Psoas muscle (tissue), 8 donors: ENCODE results near the gene PSMB9. TPM values are rescaled to one million over a fixed set of nuclear protein-coding genes. Genes with fewer than 3 reads are reported as not detected.

ENCODE experiments used
- ATAC-seq, 4 donors: fragments of 200-7000 bp; cut with Tn5 transposase; one replicate each; pipeline ENCODE4 v1.9.1; 2020; ENCODE audit warnings: moderate library complexity in 3 of 4, mild to moderate bottlenecking in 2 of 4
- DNase-seq, 2 donors: peaks; one replicate each; pipeline ENCODE4 v3.0.0-alpha.2; 2020
- H3K27ac ChIP-seq: fragments of 200-600 bp; one replicate; pipeline ENCODE4 v1.8.0; 2022
- H3K27me3 ChIP-seq, 3 donors: fragments of 200-600 bp in 1 of 3; one replicate each; pipeline versions ENCODE4 v1.6.1 to v1.8.0; 2013 to 2022; ENCODE audit warnings: low read length in 2 of 3, mild to moderate bottlenecking in 2 of 3, moderate library complexity in 1 of 3; ENCODE audit not compliant: insufficient read depth in 3 of 3
- H3K36me3 ChIP-seq, 2 donors: fragments of 200-600 bp in 1 of 2; one replicate each; pipeline versions ENCODE4 v1.6.1 to v1.8.0; 2013 to 2022; ENCODE audit warnings: low read depth in 1 of 2, mild to moderate bottlenecking in 1 of 2, moderate library complexity in 1 of 2; ENCODE audit not compliant: insufficient read depth in 1 of 2
- H3K4me1 ChIP-seq: fragments of 200-600 bp; one replicate; pipeline ENCODE4 v1.8.0; 2022
- H3K4me3 ChIP-seq: fragments of 200-600 bp; one replicate; pipeline ENCODE4 v1.8.0; 2022; ENCODE audit warnings: mild to moderate bottlenecking
- H3K9me3 ChIP-seq: fragments of 200-600 bp; one replicate; pipeline ENCODE4 v1.8.0; 2022
- whole genome bisulfite sequencing, 3 donors: extraction: QIAGEN DNeasy Blood & Tissue Kit; methylation state at CpG; one replicate each; pipeline versions ENCODE4 v1.1.6 to v1.1.7; 2013; 5-methylcytosine and 5-hydroxymethylcytosine counted together
- intact Hi-C, 2 donors: fragments of 100-400 bp; cut with DNase I; formaldehyde crosslinking; loops; one replicate each; pipeline versions ENCODE4 v1.11.0 to v1.14.2; 2022
- polyA plus RNA-seq, 3 donors: library from polyadenylated mRNA; stranded (reverse); fragments of 200-250 nt; gene quantifications; one replicate each; pipeline ENCODE4 v1.2.3, GENCODE V29; 2013
- total RNA-seq, 4 donors: library from RNA; stranded (reverse); fragmentation: NEBNext Ultra II Directional in 2 of 4; extraction: Animal tissue kit (Norgen Biotek cat#: 25700) in 2 of 4; gene quantifications; one replicate each; pipeline versions ENCODE4 v1.2.1 to v1.2.4, GENCODE V29; 2021 to 2023
- TF ChIP-seq, protein P1 (sequence below): fragments of 200-600 bp; IDR thresholded peaks from one replicate; pipeline ENCODE4 v1.8.0; 2022; ENCODE audit warnings: antibody characterized with exemption
- donor health status: healthy with polysubstance abuse.
- donor health status: DM: no; HTN: no; CAD: no; lungs with moderate emphysema.
- donor health status: Bipolar disorder and iron deficiency.
- donor health status: healthy.
- donor health status: DM: yes; HTN: yes; CAD: no.
- donor health status: DM: no; HTN: no; CAD: no.
- donor health status: DM: no; HTN: no; CAD: no.
- donor health status: DM: yes; HTN: yes; CAD: no.

The PSMB9 gene
- total and polyA plus RNA-seq, 7 donors = 6.6 to 18.0 (median 10.1) TPM

DNA sequence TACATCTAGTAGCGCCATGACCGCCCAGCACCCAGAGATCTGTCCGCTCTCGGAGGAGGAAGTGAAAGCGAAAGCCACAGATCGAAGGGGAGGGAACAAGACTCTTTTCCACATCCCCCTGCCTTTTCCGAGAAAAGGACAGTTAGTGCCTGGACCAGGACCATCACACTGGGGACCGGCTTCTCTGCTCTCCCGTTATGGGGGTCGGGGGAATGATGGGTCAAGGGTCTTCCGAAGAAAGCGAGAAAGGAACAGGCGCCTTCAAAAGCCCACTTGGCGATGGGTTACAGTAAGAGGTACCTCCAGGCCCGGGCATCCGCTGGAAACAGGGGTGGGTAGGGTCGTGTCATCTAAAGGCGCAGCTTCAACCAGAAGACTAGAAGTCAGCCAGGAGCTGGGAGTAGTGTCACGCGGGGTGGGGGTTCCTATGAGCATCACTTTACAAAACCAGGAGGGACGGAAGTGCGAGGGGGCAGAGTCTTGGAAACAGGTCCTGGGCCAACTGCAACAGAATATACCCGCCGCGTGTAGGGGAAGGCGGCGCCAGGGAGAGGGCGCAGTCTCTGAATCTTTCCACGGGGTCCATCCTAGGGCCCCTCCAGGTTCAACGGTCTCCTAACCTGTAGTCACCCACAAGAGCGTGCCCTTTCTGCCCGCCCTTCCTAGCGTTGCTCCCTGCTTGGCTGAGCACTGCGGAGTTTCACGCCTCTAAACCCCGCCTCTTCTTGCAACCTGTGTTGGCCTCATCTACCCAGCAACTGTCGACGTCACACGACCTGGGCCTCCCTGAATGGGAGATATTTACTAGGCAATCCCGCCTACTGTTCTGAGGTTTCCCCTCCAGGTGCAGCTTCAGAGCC, 9.8 kb upstream of the PSMB9 start, which contains the start of gene PSMB8:
TSS of gene PSMB8 (minus strand) at position 69 of the 860 bp plus-strand sequence. CDS start at position 18, 51 bp downstream.
- Histone ChIP-seq H3K27me3 (no peaks in the 10 kb centered on the region), H3K9me3 (no peaks in the 10 kb centered on the region), H3K27ac (peak within 1 kb of the TSS; percentile 74), H3K36me3 (peaks cover 2 to 45% of the 10 kb centered on the region in 2 donors), H3K4me3 (peak within 1 kb of the TSS; percentile 69), H3K4me1 (peaks cover 4% of the 10 kb centered on the region)
- intact Hi-C loops = no loop called here
- peak; percentile 97 to 99 (median 98) for ATAC-seq
- TF ChIP-seq, protein P1, sequence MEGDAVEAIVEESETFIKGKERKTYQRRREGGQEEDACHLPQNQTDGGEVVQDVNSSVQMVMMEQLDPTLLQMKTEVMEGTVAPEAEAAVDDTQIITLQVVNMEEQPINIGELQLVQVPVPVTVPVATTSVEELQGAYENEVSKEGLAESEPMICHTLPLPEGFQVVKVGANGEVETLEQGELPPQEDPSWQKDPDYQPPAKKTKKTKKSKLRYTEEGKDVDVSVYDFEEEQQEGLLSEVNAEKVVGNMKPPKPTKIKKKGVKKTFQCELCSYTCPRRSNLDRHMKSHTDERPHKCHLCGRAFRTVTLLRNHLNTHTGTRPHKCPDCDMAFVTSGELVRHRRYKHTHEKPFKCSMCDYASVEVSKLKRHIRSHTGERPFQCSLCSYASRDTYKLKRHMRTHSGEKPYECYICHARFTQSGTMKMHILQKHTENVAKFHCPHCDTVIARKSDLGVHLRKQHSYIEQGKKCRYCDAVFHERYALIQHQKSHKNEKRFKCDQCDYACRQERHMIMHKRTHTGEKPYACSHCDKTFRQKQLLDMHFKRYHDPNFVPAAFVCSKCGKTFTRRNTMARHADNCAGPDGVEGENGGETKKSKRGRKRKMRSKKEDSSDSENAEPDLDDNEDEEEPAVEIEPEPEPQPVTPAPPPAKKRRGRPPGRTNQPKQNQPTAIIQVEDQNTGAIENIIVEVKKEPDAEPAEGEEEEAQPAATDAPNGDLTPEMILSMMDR = peak; percentile 21
- peak; percentile 93 to 97 for DNase-seq
- 0 to 1% (median 0%) methylated on average over 37 to 40 of the region's 40 CpGs for WGBS, 3 donors

DNA sequence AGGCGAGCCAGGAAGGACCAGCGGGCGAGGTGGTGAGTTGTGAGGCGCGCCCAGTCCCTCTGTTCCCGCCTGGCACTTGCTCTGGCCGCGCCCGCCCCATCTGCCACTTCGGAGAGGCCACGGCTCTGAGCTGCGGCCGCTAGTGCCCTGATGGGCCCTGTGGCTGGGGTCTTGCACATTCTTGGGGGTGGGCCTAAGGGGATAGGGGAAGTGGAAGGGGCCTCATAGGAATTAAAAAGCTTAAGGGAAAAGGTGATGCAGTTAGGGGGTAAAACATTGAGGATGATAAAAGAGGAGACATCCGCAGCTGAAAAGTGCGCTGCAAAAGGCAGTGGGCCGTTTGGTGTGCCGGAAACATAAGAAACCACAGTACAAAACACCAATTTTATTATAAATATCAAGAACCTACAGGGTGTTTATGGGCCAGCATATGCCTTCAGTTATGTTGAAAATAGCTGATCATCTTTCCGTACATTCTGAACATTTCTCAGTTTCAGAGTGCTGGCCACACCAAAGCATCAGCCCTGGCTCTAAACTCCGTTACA, 9.1 kb upstream of the PSMB9 start:
- ATAC-seq (no peak), DNase-seq (no peak)
- no peaks in the 10 kb centered on the region for H3K9me3 ChIP-seq
- peaks cover 4% of the 10 kb centered on the region for H3K4me1 ChIP-seq
- intact Hi-C loops = no loop called here
- H3K27me3 ChIP-seq = no peaks in the 10 kb centered on the region
- H3K27ac ChIP-seq = peak overlapping the region; percentile 74
- TF ChIP-seq, protein P1 = no peak
- H3K4me3 ChIP-seq = peak overlapping the region; percentile 69
- peaks cover 2 to 51% of the 10 kb centered on the region in 2 donors for H3K36me3 ChIP-seq
- WGBS, 3 donors = 31 to 37% (median 35%) methylated on average over 19 of the region's 19 CpGs

DNA sequence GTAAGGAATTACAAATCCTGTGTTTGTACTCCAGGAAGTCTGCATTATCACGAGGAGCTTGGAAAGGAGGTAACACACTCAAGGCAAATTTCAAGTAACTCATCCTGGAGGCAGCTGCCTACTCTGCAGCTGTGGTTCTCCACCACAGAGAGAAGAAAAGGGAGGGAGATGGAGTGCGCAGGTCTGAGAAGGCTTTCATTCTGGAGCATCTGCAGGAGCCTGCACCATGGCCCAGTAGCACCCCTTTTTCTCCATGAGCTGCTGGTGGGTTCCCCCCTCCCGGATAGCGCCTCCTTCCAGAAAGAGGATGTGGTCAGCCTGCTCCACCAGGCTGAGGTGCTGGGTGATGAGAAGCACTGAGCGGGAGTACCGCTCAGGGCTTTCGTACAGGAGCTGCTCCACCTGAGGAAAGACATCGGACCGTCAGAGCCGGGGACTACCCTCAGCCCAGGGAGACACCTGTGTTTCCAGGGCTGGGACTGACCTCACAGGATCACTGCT, 8.6 kb upstream of the PSMB9 start:
- intact Hi-C loops = no loop called here
- H3K27me3 ChIP-seq = no peaks in the 10 kb centered on the region
- no peak overlapping the region for H3K27ac ChIP-seq
- peaks cover 4% of the 10 kb centered on the region for H3K4me1 ChIP-seq
- TF ChIP-seq, protein P1 = no peak
- WGBS, 3 donors = 65 to 81% (median 80%) methylated on average over 10 of the region's 10 CpGs
- H3K36me3 ChIP-seq = peaks cover 2 to 56% of the 10 kb centered on the region in 2 donors
- H3K9me3 ChIP-seq = no peaks in the 10 kb centered on the region
- DNase-seq = no peak
- ATAC-seq = no peak
- peak overlapping the region; percentile 69 for H3K4me3 ChIP-seq

DNA sequence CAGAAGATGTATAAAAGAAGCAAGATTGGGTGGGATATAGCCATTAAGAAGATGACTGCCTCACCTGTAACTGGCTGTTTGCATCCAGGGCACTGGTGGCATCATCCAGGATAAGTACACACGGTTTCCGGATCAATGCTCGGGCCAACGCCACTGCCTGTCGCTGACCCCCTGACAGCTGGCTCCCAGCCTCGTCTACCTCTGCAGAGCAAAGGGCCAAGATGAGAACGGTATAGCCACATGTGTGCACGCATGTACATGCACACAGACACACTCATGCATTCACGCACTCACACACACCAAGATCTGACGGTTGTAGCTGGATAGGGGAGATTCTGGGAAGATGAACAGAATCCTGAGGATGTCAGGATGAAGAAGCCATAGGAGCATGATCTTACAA, 7.0 kb upstream of the PSMB9 start:
- H3K4me1 ChIP-seq = peaks cover 5% of the 10 kb centered on the region

More for the DNA sequence above, 7.0 kb upstream of the PSMB9 start:
- DNase-seq = no peak
- H3K9me3 ChIP-seq = no peaks in the 10 kb centered on the region
- no peak for ATAC-seq
- TF ChIP-seq, protein P1 = no peak
- peaks cover 2 to 65% of the 10 kb centered on the region in 2 donors for H3K36me3 ChIP-seq
- WGBS, 3 donors = 86 to 91% (median 87%) methylated on average over 10 of the region's 10 CpGs
- intact Hi-C loops = no loop called here
- H3K4me3 ChIP-seq = no peak overlapping the region
- no peaks in the 10 kb centered on the region for H3K27me3 ChIP-seq
- no peak overlapping the region for H3K27ac ChIP-seq
